ENCODE measurements around the gene ABLIM2. TPM values are rescaled to one million over a fixed set of nuclear protein-coding genes. Genes with fewer than 3 reads are reported as not detected.

Gene ABLIM2
- total and polyA plus RNA-seq, 2 of the 4 experiments (the other 2 are of a cell fraction) = under 0.01 to 0.10 TPM

- H2AK9ac ChIP-seq (replicated peaks; ENCODE audit: low read depth, low read length, poor library complexity) = peak overlapping the region; percentile 31
- H2BK5ac ChIP-seq (ENCODE audit: low read depth, low read length, poor library complexity, severe bottlenecking) = peak overlapping the region; percentile 56
- H3K4me1 ChIP-seq (ENCODE audit: control insufficient read depth, insufficient read depth, low read length) = peaks cover 37% of the 10 kb centered on the region
- H2BK120ac ChIP-seq (ENCODE audit: low read depth, low read length) = peak overlapping the region; percentile 74; the same call in 1 of the 2 replicates
- no peak overlapping the region for H3K56ac ChIP-seq (ENCODE audit: extremely low read depth, insufficient read depth, low read length)
- in situ Hi-C loops (cut with MboI; ENCODE audit: low sequenced_read_pairs) (no loop called here), intact Hi-C loops (cut with micrococcal nuclease) (no loop called here), dilution Hi-C loops (cut with HindIII; ENCODE audit: low sequenced_read_pairs, unreplicated experiment) (no loop called here)
- peak overlapping the region; percentile 18 for H3K18ac ChIP-seq (ENCODE audit: low read depth, low read length)
- peak overlapping the region; percentile 32; the same call in 1 of the 3 replicates for H2BK15ac ChIP-seq (ENCODE audit: low read depth, low read length)
- ChIA-PET CTCF (no interaction called here), POLR2A (ENCODE audit: unreplicated experiment) (no interaction called here)
- peak overlapping the region in 1 of 2 experiments; percentile 14; a peak in 1 of 4 replicates for H4K8ac ChIP-seq (ENCODE audit: low read depth in 2 of 2, low read length in 2 of 2)
- peak overlapping the region; percentile 27 for H3K4me2 ChIP-seq (ENCODE audit: low read depth, low read length)
- DNase-seq (peak; percentile 74), ATAC-seq (ENCODE audit: low read depth) (peak; percentile 45)
- no peaks in the 10 kb centered on the region for H3K36me3 ChIP-seq (ENCODE audit: control insufficient read depth, insufficient read depth, low read length)
- peaks cover 13% of the 10 kb centered on the region for H3K9me1 ChIP-seq (ENCODE audit: insufficient read depth, low read length)
- peak overlapping the region; percentile 43; the same call in 1 of the 2 replicates for H4K91ac ChIP-seq (ENCODE audit: insufficient read depth, low read depth, low read length)
- WGBS, 2 experiments (ENCODE audit: extremely low coverage in 2 of 2, insufficient read length in 1 of 2) = 30% methylated on average over 2 of the region's 10 CpGs; no CpG with 5 or more reads in 1 of the 2 experiments
- TF ChIP-seq MAZ (IDR thresholded peaks at IDR 0.05; ENCODE audit: borderline replicate concordance, low read depth, low read length) = no peak
- peak; percentile 51; the same call in 1 of the 2 replicates for TF ChIP-seq MAFK (IDR thresholded peaks at IDR 0.05; ENCODE audit: low read depth, low read length)
- TF ChIP-seq, protein P1, sequence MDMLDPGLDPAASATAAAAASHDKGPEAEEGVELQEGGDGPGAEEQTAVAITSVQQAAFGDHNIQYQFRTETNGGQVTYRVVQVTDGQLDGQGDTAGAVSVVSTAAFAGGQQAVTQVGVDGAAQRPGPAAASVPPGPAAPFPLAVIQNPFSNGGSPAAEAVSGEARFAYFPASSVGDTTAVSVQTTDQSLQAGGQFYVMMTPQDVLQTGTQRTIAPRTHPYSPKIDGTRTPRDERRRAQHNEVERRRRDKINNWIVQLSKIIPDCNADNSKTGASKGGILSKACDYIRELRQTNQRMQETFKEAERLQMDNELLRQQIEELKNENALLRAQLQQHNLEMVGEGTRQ (IDR thresholded peaks at IDR 0.05; ENCODE audit: low read depth, low read length) = 0 out of 2 replicates have a peak, but pooled peaks have one; percentile 13
- BruUV-seq (replicated peaks) = no TSS peak
- H3K9ac ChIP-seq (ENCODE audit: low read depth, low read length) = peak overlapping the region; percentile 5; the same call in 1 of the 2 replicates
- H4K5ac ChIP-seq (ENCODE audit: low read depth, low read length) = peak overlapping the region; percentile 11; the same call in 1 of the 2 replicates
- H3K4ac ChIP-seq (ENCODE audit: low read depth, low read length) = peak overlapping the region; percentile 90
- H3K23ac ChIP-seq (ENCODE audit: low read depth, low read length) = no peak overlapping the region; the same call in 1 of the 2 replicates
- H3K14ac ChIP-seq (replicated peaks; ENCODE audit: low read depth, low read length) = peak overlapping the region; percentile 60; the same call in 1 of the 2 replicates
- peaks cover 4% of the 10 kb centered on the region; the same call in 1 of the 2 replicates for H4K20me1 ChIP-seq (ENCODE audit: insufficient read depth, low read length)
- no peaks in the 10 kb centered on the region for H3K9me3 ChIP-seq (ENCODE audit: control insufficient read depth, insufficient read depth, low read length)
- H3K4me3 ChIP-seq (ENCODE audit: insufficient read depth, low read depth, low read length) = no peak overlapping the region
- H3K27ac ChIP-seq (ENCODE audit: insufficient read depth, low read length) = peak overlapping the region; percentile 10; the same call in 1 of the 2 replicates
- peaks cover 4 to 12% of the 10 kb centered on the region in 2 experiments; a peak in 1 of 4 replicates for H3K79me1 ChIP-seq (ENCODE audit: low read depth in 1 of 2, low read length in 2 of 2)
- peak overlapping the region; percentile 64 for H2BK20ac ChIP-seq (ENCODE audit: low read depth, low read length)
- peak overlapping the region; percentile 80 for H2AFZ ChIP-seq (replicated peaks; ENCODE audit: low read length, poor library complexity)
- no peaks in the 10 kb centered on the region for H3K27me3 ChIP-seq (ENCODE audit: control insufficient read depth, insufficient read depth, low read length)
- peak overlapping the region; percentile 79; the same call in 1 of the 2 replicates for H2AK5ac ChIP-seq (ENCODE audit: low read depth, low read length)
These were observed 185.1 kb downstream of the ABLIM2 start for GRCh38 chr4:7973545-7973981.
